GM10847 (cell line): ENCODE measurements around the gene SELENOW.

Source experiments
- POLR2A ChIP-seq: IDR thresholded peaks from 2 replicates; pipeline ENCODE4 v1.6.1; 2011; ENCODE audit not compliant: insufficient read length; ENCODE audit errors: extremely low read depth

SELENOW gene

DNA sequence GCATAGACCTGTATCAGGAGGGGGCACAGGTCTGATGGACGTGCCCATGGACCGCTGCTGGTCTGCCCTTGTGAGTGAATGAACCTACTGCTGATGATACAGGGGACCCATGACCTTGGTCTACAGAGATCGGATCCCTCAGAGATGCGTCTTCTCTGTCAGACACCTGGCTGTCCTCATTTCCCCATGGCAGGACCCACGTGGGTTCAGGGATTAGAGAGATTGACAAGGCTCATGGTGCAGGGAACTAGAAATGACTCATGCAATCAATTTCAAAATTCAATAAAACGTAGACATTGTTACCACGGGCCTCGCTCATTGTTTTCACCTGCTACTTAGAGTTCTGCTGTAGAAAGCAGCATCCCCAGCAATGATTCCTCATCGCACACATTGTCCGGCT is 26.8 kb downstream of the SELENOW start:
- TF ChIP-seq POLR2A: no peak

DNA sequence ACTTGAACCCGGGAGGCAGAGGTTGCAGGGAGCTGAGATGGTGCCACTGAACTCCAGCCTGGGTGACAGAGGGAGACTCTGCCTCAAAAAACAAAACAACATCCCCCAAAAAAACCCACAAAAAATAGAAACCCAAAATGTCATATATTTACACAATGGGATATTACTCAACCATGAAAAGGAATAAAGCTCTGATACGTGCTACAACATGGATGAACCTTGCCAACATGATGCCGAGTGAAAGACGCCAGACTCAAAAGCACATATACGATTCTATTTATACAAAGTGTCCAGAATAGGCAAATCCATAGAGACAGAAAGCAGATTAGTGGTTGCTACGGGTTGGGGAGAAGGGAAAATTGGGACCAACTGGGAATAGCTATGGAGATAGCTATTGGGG is 27.9 kb downstream of the SELENOW start:
- no peak for TF ChIP-seq POLR2A

DNA sequence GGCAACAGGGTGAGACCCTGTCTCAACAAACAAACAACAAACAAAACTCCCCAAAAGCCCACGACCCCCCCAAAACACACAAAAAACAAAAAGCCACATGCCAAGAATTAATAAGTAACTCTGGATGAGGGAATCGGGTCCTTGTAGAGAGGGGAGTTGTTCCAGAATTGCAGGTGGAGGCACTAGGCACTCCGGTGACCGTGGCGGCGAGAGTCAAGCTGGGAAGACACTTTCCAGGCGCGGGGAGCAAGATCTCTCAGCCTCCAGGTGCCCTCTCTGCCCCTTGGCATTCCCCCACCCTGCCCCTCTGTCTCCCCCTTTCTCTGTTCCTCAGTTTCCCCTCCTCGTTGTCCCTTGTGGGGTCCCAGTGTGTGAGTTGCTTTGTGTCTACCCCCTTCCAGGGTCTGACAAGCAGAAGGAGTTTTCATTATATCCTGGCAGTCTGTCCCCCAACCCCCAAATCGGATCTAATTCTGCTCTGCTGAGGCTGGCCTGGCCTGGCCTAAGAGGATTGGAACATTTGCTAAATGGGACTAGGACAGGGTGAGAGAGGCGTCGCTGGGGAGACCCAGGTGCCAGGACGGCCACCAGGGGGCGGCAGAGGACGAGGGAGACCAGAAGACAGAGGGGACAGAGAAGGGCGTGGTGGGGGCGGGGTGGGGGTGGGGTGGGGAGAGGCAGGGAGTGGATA is 34.9 kb downstream of the SELENOW start:
- TF ChIP-seq POLR2A: no peak

DNA sequence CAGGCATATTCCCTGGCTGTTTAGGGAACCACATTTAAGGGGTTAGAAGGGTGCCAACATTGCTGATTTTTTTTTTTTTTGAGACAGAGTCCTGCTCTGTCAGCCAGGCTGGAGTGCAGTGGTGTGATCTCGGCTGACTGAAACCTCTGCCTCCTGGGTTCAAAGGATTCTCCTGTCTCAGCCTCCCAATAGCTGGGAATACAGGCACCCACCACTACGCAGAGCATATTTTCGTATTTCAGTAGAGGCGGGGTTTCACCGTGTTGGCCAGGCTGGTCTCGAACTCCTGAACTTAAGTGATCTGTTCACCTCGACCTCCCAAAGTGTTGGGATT is 35.5 kb downstream of the SELENOW start:
- no peak for TF ChIP-seq POLR2A

DNA sequence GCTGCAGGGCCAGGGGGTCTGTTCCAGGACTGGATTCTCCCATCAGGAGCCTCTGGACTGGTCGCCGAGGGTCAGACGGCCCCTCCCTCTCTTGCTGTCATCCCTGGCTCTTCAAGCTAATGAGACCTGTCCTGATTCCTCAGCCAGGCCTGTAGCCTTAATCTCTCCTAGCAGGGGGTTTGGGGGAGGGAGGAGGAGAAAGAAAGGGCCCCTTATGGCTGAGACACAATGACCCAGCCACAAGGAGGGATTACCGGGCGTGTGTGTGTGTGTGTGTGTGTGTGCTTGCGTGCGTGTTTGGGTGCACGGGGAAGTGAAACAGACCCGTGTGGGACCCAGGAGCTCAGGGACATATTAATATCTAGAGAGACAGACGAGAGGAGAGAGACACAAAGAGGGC is 41.4 kb downstream of the SELENOW start:
- TF ChIP-seq POLR2A: no peak

DNA sequence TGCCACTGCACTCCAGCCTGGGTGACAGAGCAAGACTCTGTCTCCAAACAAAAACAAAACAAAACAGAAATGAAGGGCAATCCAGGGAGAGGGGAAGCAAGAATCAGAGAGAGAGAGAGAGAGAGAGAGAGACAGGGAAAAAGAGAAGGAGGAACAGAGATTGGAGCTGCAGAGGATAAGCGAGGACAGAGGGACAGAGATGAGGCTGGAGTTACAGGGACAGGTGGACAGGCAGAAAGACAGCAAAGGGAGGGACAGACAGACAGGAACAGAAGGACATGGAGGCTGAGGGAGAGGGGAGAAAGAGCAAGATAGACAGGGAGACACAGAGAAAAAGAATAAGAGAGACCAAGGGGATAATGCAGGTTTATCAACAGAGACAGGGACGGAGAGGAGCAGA is 41.9 kb downstream of the SELENOW start:
- TF ChIP-seq POLR2A: no peak

DNA sequence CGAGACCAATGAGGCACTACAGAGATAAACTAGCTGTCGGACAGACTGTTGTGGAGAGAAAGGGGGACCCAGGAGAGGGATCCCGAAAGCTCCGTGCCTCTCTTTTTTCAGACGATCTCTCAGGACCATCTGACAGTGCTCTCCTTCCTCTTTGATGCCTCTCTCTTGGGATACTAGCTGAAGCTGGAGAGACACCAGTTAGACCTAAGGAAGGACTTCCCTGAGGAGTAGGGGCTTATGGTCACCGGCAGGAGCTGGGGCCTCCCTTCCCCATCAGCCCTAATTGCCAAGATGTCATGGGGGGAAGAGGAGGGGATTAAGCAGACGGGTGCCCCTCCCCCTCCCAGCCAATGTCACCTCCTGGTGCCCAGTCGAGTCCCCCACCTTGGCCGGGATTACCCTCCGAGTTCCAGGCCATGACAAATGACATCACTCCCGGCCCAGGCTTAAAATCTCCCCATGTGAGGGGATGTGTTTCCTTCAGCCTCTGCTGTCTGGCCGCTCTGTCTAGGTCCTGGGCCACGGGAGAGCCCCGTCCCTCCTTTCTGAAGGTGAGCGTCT is 43.0 kb downstream of the SELENOW start, which contains the start of gene CRX:
CRX (plus strand) TSS at position 478 of the 561 bp plus-strand sequence. CDS start 12,507 bp downstream, outside the sequence.
- no peak for TF ChIP-seq POLR2A

DNA sequence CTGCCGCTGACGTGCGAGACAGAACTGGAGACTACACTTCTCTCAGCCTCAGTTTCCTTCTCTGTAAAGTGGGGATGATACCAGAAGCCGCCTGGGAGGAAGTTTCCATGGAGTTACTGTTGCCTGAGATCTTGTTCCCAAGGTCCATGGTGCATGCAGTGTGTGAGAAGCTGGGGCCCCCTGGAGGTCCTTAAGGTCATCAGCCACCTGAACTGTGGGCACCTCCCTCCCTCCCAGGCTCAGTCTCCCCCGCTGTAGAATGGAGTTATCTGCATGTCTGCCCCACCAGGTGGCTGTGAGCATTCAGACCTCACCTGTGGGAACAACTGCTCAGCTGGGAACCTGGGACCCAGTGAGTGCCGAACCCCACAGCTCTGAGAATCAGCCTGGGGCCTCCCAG is 45.9 kb downstream of the SELENOW start:
- no peak for TF ChIP-seq POLR2A

DNA sequence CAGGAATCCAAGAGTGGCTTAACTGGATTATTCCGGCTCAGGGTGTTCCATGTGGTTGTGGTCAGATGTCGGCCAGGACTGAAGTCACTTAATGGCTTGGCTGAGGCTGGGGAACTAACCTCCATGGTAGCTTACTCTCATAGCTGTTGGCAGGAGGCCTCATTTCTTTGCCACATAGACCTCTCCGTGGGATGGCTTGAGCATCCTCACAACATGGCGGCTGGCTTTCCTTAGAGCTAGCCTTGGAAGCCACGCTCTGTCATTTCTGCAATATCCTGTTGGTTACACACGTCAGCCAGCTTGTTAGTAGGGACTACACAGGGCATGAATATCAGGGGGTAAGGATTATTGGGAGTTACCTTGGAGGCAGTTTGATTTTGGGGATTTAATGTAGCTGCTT is 48.3 kb downstream of the SELENOW start:
- no peak for TF ChIP-seq POLR2A

DNA sequence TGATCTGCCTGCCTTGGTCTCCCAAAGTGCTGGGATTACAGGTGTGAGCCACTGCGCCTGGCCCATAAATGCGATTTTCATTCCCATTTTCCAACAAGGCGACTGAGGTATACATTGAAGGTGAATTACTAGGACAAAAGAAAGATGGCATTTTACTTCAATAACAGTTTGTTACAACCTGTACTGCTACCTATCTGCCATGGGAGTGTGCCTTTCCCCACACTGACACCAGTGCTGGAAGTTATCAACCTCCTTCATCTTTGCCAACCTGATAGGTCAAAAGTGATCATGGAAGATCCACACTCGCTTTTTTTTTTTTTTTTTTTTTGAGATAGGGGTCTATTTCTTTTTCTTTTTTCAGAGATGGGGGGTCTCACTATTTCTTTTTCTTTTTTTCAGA is 54.2 kb downstream of the SELENOW start:
- TF ChIP-seq POLR2A: no peak
